Gastrocnemius medialis (tissue), 4 donors: ENCODE results near the gene PYM1.

Experiments
- CTCF ChIP-seq, 5 experiments: fragments of 450-650 bp in 3 of 5; fragments of 200-600 bp in 2 of 5; sonication (generic) in 2 of 5; IDR thresholded peaks in 4 of 5; conservative IDR thresholded peaks in 1 of 5; 1 replicate in 4 of 5; 2 replicates in 1 of 5; pipeline ENCODE4 v1.5.1; 2016 to 2019; ENCODE audit warnings: antibody characterized with exemption in 5 of 5, mild to moderate bottlenecking in 3 of 5, moderate library complexity in 3 of 5
- POLR2A ChIP-seq, 2 donors: fragments of 450-650 bp; IDR thresholded peaks; one replicate each; pipeline ENCODE4 v1.6.1; 2017; ENCODE audit warnings: antibody characterized with exemption in 2 of 2, mild to moderate bottlenecking in 2 of 2, moderate library complexity in 2 of 2

GRCh38 chr12:55852740-55853139 lies 75.0 kb downstream of the PYM1 start:
- no peak for TF ChIP-seq POLR2A (IDR thresholded peaks at IDR 0.05)
- TF ChIP-seq CTCF (IDR thresholded peaks at IDR 0.05 in 4 of 5, conservative IDR thresholded peaks at IDR 0.05 in 1 of 5) = no peak
